Neuronal stem cell (in vitro differentiated cells): ENCODE results near the gene CYCS.
"Not testable (repeated sequence)": the region's sequence is repeated elsewhere in the genome, so short reads cannot be mapped to it uniquely, and the experiment has no call there.

Experiments used
- DNase-seq: peaks from one replicate; pipeline ENCODE4 v3.0.0-alpha.2; 2013; ENCODE audit warnings: low spot score
- H2AFZ ChIP-seq: one replicate; pipeline ENCODE4 v1.6.1; 2013; ENCODE audit warnings: mild to moderate bottlenecking, low read length, inconsistent platforms
- H2AK5ac ChIP-seq: 2 replicates; pipeline ENCODE4 v1.6.1; 2013; ENCODE audit warnings: low read depth, mild to moderate bottlenecking, inconsistent platforms, low read length, moderate library complexity, mixed read lengths
- H2BK120ac ChIP-seq: 2 replicates; pipeline ENCODE4 v1.6.1; 2013; ENCODE audit warnings: low read depth, mild to moderate bottlenecking, inconsistent platforms, low read length, moderate library complexity, mixed read lengths
- H2BK12ac ChIP-seq: one replicate; pipeline ENCODE4 v1.6.1; 2013; ENCODE audit warnings: low read length, inconsistent platforms
- H2BK15ac ChIP-seq: 2 replicates; pipeline ENCODE4 v1.6.1; 2013; ENCODE audit warnings: mild to moderate bottlenecking, low read length, inconsistent platforms, mixed read lengths
- H2BK5ac ChIP-seq: one replicate; pipeline ENCODE4 v1.6.1; 2013; ENCODE audit warnings: inconsistent platforms, mild to moderate bottlenecking, low read length, moderate library complexity
- H3K14ac ChIP-seq: one replicate; pipeline ENCODE4 v1.6.1; 2013; ENCODE audit warnings: low read length, inconsistent platforms
- H3K18ac ChIP-seq: 2 replicates; pipeline ENCODE4 v1.6.1; 2013; ENCODE audit warnings: low read length, inconsistent platforms
- H3K23ac ChIP-seq: 2 replicates; pipeline ENCODE4 v1.6.1; 2013; ENCODE audit warnings: low read depth, mild to moderate bottlenecking, mixed read lengths, low read length, inconsistent platforms; ENCODE audit not compliant: poor library complexity
- H3K27ac ChIP-seq: replicated peaks from 3 replicates; pipeline ENCODE4 v1.5.1; 2013; ENCODE audit warnings: low read length, inconsistent platforms
- H3K27me3 ChIP-seq, 3 experiments: 2 replicates each; pipeline ENCODE4 v1.6.1; 2013; ENCODE audit warnings: low read length in 3 of 3, mild to moderate bottlenecking in 2 of 3, inconsistent platforms in 1 of 3, low read depth in 1 of 3, mixed read lengths in 1 of 3, moderate library complexity in 1 of 3; ENCODE audit not compliant: control insufficient read depth in 3 of 3, insufficient read depth in 3 of 3
- H3K36me3 ChIP-seq, 2 donors: replicated peaks in 1 of 2; 2 replicates each; pipeline ENCODE4 v1.6.1; 2013; ENCODE audit warnings: low read length in 2 of 2; ENCODE audit not compliant: control insufficient read depth in 2 of 2, insufficient read depth in 2 of 2
- H3K4ac ChIP-seq: 2 replicates; pipeline ENCODE4 v1.6.1; 2013; ENCODE audit warnings: inconsistent platforms, mild to moderate bottlenecking, low read length, moderate library complexity
- H3K4me1 ChIP-seq, 2 donors: 1 replicate in 1 of 2; 2 replicates in 1 of 2; pipeline ENCODE4 v1.6.1; 2013; ENCODE audit warnings: low read length in 2 of 2, low read depth in 1 of 2; ENCODE audit not compliant: control insufficient read depth in 2 of 2, insufficient read depth in 1 of 2
- H3K4me2 ChIP-seq: one replicate; pipeline ENCODE4 v1.6.1; 2013; ENCODE audit warnings: mild to moderate bottlenecking, low read length, inconsistent platforms; ENCODE audit not compliant: insufficient read depth, poor library complexity, severe bottlenecking
- H3K4me3 ChIP-seq, 2 donors: 2 replicates each; pipeline ENCODE4 v1.5.1; 2013; ENCODE audit warnings: low read length in 2 of 2, mild to moderate bottlenecking in 2 of 2, inconsistent platforms in 1 of 2, moderate library complexity in 1 of 2
- H3K79me1 ChIP-seq: one replicate; pipeline ENCODE4 v1.6.1; 2013; ENCODE audit warnings: low read depth, mild to moderate bottlenecking, inconsistent platforms, low read length, moderate library complexity
- H3K9ac ChIP-seq: one replicate; pipeline ENCODE4 v1.6.1; 2013; ENCODE audit warnings: mild to moderate bottlenecking, low read depth, low read length, inconsistent platforms; ENCODE audit not compliant: poor library complexity
- H3K9me3 ChIP-seq, 2 donors: replicated peaks in 1 of 2; 2 replicates each; pipeline versions ENCODE3 to v1.6.1; 2013; ENCODE audit warnings: low read length in 2 of 2, mild to moderate bottlenecking in 2 of 2, inconsistent platforms in 1 of 2, low read depth in 1 of 2, mixed read lengths in 1 of 2, moderate library complexity in 1 of 2; ENCODE audit not compliant: control insufficient read depth in 2 of 2, insufficient read depth in 1 of 2
- H4K8ac ChIP-seq: one replicate; pipeline ENCODE4 v1.6.1; 2013; ENCODE audit warnings: low read depth, mild to moderate bottlenecking, inconsistent platforms, low read length, moderate library complexity
- H4K91ac ChIP-seq: one replicate; pipeline ENCODE4 v1.6.1; 2013; ENCODE audit warnings: low read length, low read depth, mild to moderate bottlenecking, inconsistent platforms; ENCODE audit not compliant: poor library complexity
- WGBS, 2 donors: extraction: QIAGEN DNeasy Blood & Tissue Kit; methylation state at CpG; one replicate each; pipeline ENCODE4 v1.1.7; 2013; ENCODE audit warnings: missing lambda C conversion rate in 2 of 2, mixed read lengths in 1 of 2; ENCODE audit not compliant: insufficient read length in 2 of 2, insufficient replicate concordance in 1 of 2; ENCODE audit errors: extremely low coverage in 2 of 2; 5-methylcytosine and 5-hydroxymethylcytosine counted together

Gene CYCS

GRCh38 chr7:25084821-25085220 lies 40.2 kb downstream of the CYCS start:
- H3K27ac ChIP-seq, result no peak overlapping the region
- no peak overlapping the region for H2BK15ac ChIP-seq
- no peak overlapping the region for H3K4ac ChIP-seq
- peaks cover 0 to 2% of the 10 kb centered on the region in 2 donors for H3K9me3 ChIP-seq
- H3K4me2 ChIP-seq, result no peak overlapping the region
- no peaks in the 10 kb centered on the region for H3K36me3 ChIP-seq
- H3K9ac ChIP-seq, result no peak overlapping the region
- no peaks in the 10 kb centered on the region for H3K4me1 ChIP-seq
- no peak overlapping the region for H3K4me3 ChIP-seq
- H4K8ac ChIP-seq, result no peak overlapping the region
- WGBS, 2 donors, result no CpG with 5 or more reads among the region's 2 CpGs
- DNase-seq, result no peak
- H3K14ac ChIP-seq, result no peak overlapping the region
- no peak overlapping the region for H2AFZ ChIP-seq
- no peak overlapping the region for H3K18ac ChIP-seq
- no peaks in the 10 kb centered on the region for H3K79me1 ChIP-seq
- no peak overlapping the region for H3K23ac ChIP-seq
- no peak overlapping the region for H2BK5ac ChIP-seq
- no peak overlapping the region for H4K91ac ChIP-seq
- H2AK5ac ChIP-seq, result no peak overlapping the region
- no peaks in the 10 kb centered on the region for H3K27me3 ChIP-seq
- no peak overlapping the region for H2BK120ac ChIP-seq
- H2BK12ac ChIP-seq, result no peak overlapping the region

- Histone ChIP-seq H3K14ac (no peak overlapping the region), H2BK5ac (no peak overlapping the region), H3K4me3 (no peak overlapping the region), H3K9me3 (peaks cover 0 to 2% of the 10 kb centered on the region in 2 donors), H3K18ac (no peak overlapping the region), H4K91ac (no peak overlapping the region), H3K4me2 (no peak overlapping the region), H2BK12ac (no peak overlapping the region), H3K9ac (no peak overlapping the region), H2AFZ (no peak overlapping the region), H2BK15ac (no peak overlapping the region), H3K27ac (no peak overlapping the region), H4K8ac (no peak overlapping the region), H3K4me1 (peaks cover 0 to 1% of the 10 kb centered on the region in 2 donors), H3K27me3 (no peaks in the 10 kb centered on the region), H3K4ac (no peak overlapping the region), H2AK5ac (no peak overlapping the region), H3K79me1 (no peaks in the 10 kb centered on the region), H3K36me3 (no peaks in the 10 kb centered on the region), H2BK120ac (no peak overlapping the region), H3K23ac (no peak overlapping the region)
- no CpG with 5 or more reads among the region's 4 CpGs for WGBS, 2 donors
- no peak for DNase-seq
Observed at GRCh38 chr7:25083201-25083600, 41.9 kb downstream of the CYCS start.

DNA sequence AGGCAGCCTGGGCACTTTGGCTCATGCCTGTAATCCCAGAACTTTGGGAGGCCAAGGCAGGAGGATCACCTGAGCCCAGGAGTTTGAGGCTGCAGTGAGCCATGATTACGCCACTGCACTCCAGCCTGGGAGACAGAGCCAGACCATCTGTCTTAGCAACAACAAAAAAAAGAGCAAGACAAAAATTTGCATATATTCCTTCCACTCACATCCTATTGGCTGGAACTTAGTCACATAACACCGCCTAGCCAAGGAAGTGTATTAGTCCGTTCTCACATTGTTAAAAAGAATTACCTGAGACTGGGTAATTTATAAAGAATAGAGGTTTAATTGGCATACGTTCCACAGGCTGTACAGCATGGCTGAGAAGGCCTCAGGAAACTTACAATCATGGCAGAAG lies 43.0 kb downstream of the CYCS start:
- H3K27me3 ChIP-seq, H2AK5ac ChIP-seq: not testable (repeated sequence)

GRCh38 chr7:25077096-25077495 lies 48.0 kb downstream of the CYCS start:
- H3K36me3 ChIP-seq, result no peaks in the 10 kb centered on the region
- no peak overlapping the region for H4K91ac ChIP-seq
- H3K9ac ChIP-seq, result no peak overlapping the region
- H3K9me3 ChIP-seq, result no peaks in the 10 kb centered on the region
- no CpG with 5 or more reads among the region's 4 CpGs for WGBS, 2 donors
- H2BK5ac ChIP-seq, result no peak overlapping the region
- no peak for DNase-seq
- no peak overlapping the region for H3K14ac ChIP-seq
- no peak overlapping the region for H3K4me3 ChIP-seq
- no peak overlapping the region for H3K27ac ChIP-seq
- H2BK15ac ChIP-seq, result no peak overlapping the region
- H2BK12ac ChIP-seq, result no peak overlapping the region
- no peaks in the 10 kb centered on the region for H3K79me1 ChIP-seq
- H3K4ac ChIP-seq, result no peak overlapping the region
- no peak overlapping the region for H2AFZ ChIP-seq
- peaks cover 0 to 1% of the 10 kb centered on the region in 2 donors for H3K4me1 ChIP-seq
- no peak overlapping the region for H3K18ac ChIP-seq
- no peak overlapping the region for H3K4me2 ChIP-seq
- H2BK120ac ChIP-seq, result no peak overlapping the region
- no peak overlapping the region for H2AK5ac ChIP-seq
- no peaks in the 10 kb centered on the region for H3K27me3 ChIP-seq
- H4K8ac ChIP-seq, result no peak overlapping the region
- H3K23ac ChIP-seq, result no peak overlapping the region

More for the DNA sequence above, 43.0 kb downstream of the CYCS start:
- H2AFZ ChIP-seq, H3K14ac ChIP-seq, H3K36me3 ChIP-seq, H3K23ac ChIP-seq, H4K8ac ChIP-seq, H3K4me3 ChIP-seq, H3K4me2 ChIP-seq, H2BK5ac ChIP-seq, H2BK15ac ChIP-seq, H3K27ac ChIP-seq, H3K9ac ChIP-seq, H3K79me1 ChIP-seq, H3K9me3 ChIP-seq, H2BK120ac ChIP-seq, H3K18ac ChIP-seq, DNase-seq, H3K4me1 ChIP-seq, H3K4ac ChIP-seq, H2BK12ac ChIP-seq, H4K91ac ChIP-seq: not testable (repeated sequence)
- no CpG with 5 or more reads among the region's 4 CpGs for WGBS, 2 donors
